TTC549 (cell line): ENCODE results near the gene TPCN2.
"Not testable (repeated sequence)": the region's sequence is repeated elsewhere in the genome, so short reads cannot be mapped to it uniquely, and the experiment has no call there.

Experiments
- FAIRE-seq: peaks from 2 replicates; lab custom pipeline; 2012; peaks lifted over from hg19 to GRCh38; lab: Jason Lieb, UNC

The TPCN2 gene

GRCh38 chr11:69048694-69049489, at the start of gene TPCN2:
TSS of gene TPCN2 (plus strand) at chr11:69048932. CDS start at chr11:69048998, 66 bp downstream.
- no peak for FAIRE-seq

- no peak for FAIRE-seq
Measured at GRCh38 chr11:68999093-68999747, 49.5 kb upstream of the TPCN2 start.

- FAIRE-seq = not testable (repeated sequence)
Measured at GRCh38 chr11:68999748-69000355, 48.9 kb upstream of the TPCN2 start.

GRCh38 chr11:69000391-69000790, 48.3 kb upstream of the TPCN2 start:
- FAIRE-seq = no peak

- no peak for FAIRE-seq
Measured at GRCh38 chr11:69000831-69001242, 47.9 kb upstream of the TPCN2 start.

- no peak for FAIRE-seq
Measured at GRCh38 chr11:69001243-69002081, 47.3 kb upstream of the TPCN2 start.

GRCh38 chr11:69002110-69002569, 46.6 kb upstream of the TPCN2 start:
- FAIRE-seq = no peak

- no peak for FAIRE-seq
Measured at GRCh38 chr11:69002570-69003231, 46.0 kb upstream of the TPCN2 start.

- no peak for FAIRE-seq
Measured at GRCh38 chr11:69003301-69003865, 45.3 kb upstream of the TPCN2 start.

- FAIRE-seq = no peak
Measured at GRCh38 chr11:69003866-69004367, 44.8 kb upstream of the TPCN2 start.

GRCh38 chr11:69004411-69005182, 44.1 kb upstream of the TPCN2 start:
- FAIRE-seq = no peak

GRCh38 chr11:69005183-69005630, 43.5 kb upstream of the TPCN2 start:
- no peak for FAIRE-seq

- FAIRE-seq = no peak
Measured at GRCh38 chr11:69005631-69006368, 42.9 kb upstream of the TPCN2 start.

GRCh38 chr11:69006816-69007215, 41.9 kb upstream of the TPCN2 start:
- no peak for FAIRE-seq

- FAIRE-seq = no peak
Measured at GRCh38 chr11:69007975-69008381, 40.8 kb upstream of the TPCN2 start.

GRCh38 chr11:69008737-69009440, 39.8 kb upstream of the TPCN2 start:
- FAIRE-seq = no peak

GRCh38 chr11:69009441-69010211, 39.1 kb upstream of the TPCN2 start:
- FAIRE-seq = no peak

- FAIRE-seq = no peak
Measured at GRCh38 chr11:69010361-69010891, 38.3 kb upstream of the TPCN2 start.
